ENCODE data around the gene RTEL1.
A peak's percentile ranks its signal among the peaks of the same experiment; 100 is the strongest.
"Not testable (repeated sequence)": the region's sequence is repeated elsewhere in the genome, so short reads cannot be mapped to it uniquely, and the experiment has no call there.

The RTEL1 gene

GRCh38 chr20:63628246-63628975 lies 29.7 kb upstream of the RTEL1 start:
- DNase-seq (ENCODE audit: low read depth) = peak; percentile 51

- DNase-seq (ENCODE audit: low read depth) = not testable (repeated sequence)
These were observed 27.2 kb upstream of the RTEL1 start for GRCh38 chr20:63630956-63631355.

- DNase-seq (ENCODE audit: low read depth) = not testable (repeated sequence)
These were observed 26.7 kb upstream of the RTEL1 start for GRCh38 chr20:63631426-63631825.

DNA sequence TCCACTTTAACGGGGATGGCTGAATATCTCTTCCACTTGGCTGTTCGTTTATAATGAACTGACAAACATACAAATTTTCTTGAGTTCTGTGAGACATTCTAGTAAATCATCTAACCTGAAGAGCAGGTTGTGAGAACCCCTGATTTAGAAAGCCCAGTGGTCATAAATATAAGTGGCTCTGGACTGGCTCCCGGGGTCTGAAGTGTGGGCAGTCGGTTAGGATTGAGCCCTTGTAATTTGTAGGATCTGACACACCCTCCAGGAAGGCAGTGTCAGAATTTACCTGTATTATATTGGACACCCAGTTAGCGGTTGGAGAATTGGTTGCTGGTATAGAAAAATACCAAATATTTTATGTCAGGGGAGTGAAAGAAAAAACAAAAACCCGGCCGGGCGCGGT lies 24.4 kb upstream of the RTEL1 start:
- DNase-seq (ENCODE audit: low read depth) = no peak

- DNase-seq (ENCODE audit: low read depth) = no peak
These were observed 22.5 kb upstream of the RTEL1 start for GRCh38 chr20:63635431-63636141.

GRCh38 chr20:63636752-63637628 lies 21.1 kb upstream of the RTEL1 start:
- no peak for DNase-seq (ENCODE audit: low read depth)

- DNase-seq (ENCODE audit: low read depth) = no peak
These were observed 18.8 kb upstream of the RTEL1 start for GRCh38 chr20:63639093-63639975.

DNA sequence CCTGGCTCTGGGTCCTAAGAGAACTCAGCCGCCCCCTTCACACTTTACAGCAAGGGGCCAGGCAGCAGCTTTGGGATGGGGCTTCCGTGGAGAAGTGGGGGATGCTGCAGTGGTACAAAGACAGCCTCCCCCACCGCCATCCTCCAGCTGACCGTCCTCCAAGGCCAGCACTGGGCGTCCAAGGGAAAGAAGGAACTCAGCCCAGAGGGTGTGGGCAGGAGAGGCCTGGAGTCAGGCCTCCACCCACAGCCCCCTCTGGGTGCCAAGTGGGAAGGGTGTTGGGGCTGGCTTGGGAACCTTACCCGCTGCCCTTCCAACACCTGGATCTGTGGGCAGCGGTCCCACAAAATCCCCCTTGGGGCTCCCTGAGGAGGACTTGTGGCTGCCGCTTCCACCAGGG lies 18.0 kb upstream of the RTEL1 start:
- DNase-seq (ENCODE audit: low read depth) = no peak

DNA sequence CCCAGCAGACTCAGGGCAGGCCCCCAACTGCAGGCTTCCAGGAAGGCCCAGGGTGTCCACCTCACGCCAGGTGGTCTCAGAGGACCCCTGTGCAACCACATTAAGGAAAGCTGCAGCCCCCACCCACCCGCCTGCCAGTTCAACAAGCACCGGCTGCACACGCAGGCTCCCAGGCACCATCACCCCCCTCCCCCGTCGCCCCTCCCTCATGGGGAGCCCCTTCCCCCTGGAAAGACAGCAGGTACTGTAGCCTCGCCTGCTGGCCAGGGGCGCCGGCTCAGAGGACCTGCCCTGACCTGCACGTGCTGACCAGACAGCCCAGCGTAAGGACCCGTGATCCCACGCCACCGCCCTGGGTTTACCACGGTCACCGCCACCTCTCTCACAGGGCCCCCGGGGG lies 17.4 kb upstream of the RTEL1 start:
- not testable (repeated sequence) for DNase-seq (ENCODE audit: low read depth)

GRCh38 chr20:63641146-63641791 lies 16.8 kb upstream of the RTEL1 start:
- DNase-seq (ENCODE audit: low read depth) = no peak

GRCh38 chr20:63641792-63642523 lies 16.2 kb upstream of the RTEL1 start:
- DNase-seq (ENCODE audit: low read depth) = no peak

DNA sequence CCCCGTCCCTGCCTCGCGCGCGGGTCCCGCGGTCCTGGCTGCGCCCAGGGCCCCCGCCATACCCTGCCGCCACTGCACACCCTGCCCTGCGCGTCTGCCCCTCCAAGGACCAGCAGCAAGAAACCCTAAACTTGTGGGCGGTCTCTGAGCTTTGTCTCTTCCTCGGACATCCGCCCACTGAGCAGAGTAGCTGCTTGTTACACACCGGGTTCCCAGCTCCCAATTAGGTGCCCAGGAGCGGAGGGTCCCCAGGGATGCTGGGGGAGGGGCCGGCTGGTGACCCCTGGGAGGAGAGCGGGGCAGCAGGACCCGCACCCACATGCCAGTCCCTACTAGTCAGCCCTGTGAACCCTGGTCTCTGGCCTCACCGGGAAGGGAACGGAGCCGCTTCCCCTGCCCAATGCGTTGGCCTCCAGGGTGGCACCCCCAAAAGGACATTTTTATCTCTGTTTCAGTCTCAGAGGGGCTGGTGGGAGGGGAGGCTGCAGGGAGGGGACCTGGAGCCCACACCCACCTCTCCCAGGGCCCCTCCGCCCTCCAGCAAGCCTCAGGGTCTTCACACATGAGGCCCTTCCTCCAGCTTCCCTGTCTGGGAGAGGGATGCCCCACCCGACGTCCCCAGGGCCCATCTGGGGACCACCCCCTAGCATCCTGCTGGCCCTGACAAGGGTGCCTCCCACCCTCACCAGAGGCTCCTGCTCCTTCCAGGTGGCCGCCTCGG lies 15.4 kb upstream of the RTEL1 start:
- no peak for DNase-seq (ENCODE audit: low read depth)

GRCh38 chr20:63643499-63643898 lies 14.6 kb upstream of the RTEL1 start:
- no peak for DNase-seq (ENCODE audit: low read depth)

DNA sequence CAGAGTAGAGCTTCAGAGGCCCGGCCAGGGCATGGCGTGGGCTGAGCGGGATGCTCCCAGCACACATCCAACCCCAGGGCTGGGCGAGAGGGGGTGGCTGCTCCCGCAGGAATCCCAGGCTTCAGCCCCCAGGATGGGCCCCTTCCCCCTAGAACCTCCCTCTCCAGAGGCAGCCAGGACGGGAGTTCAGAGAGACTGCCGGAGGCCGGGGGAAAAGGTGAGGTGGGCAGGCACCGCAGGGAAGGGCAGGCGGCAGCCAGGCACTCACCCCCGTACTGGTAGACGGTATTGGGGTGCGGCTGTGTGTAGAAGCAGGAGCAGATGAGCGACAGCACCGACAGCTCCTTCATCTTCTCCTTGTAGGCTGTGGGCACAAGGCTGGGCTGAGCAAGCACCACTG lies 14.2 kb upstream of the RTEL1 start:
- DNase-seq (ENCODE audit: low read depth) = no peak

GRCh38 chr20:63645218-63645617 lies 12.9 kb upstream of the RTEL1 start:
- no peak for DNase-seq (ENCODE audit: low read depth)

DNA sequence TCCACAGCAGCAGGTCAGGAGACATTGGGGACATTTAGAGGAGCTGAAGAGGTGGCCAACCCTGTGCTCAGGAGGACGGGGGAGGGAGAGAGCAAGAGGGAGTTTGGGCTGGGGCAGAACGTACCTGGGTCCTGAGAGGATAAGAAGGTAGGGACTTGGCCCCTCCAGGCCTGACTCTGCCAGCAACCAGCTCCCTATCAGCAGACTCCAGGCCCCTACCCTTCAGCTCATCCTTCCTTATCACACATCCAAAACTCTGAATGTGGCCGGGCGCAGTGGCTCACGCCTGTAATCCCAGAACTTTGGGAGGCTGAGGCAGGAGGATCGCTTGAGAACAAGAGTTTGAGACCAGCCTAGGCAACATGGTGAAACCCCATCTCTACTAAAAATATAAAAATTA lies 9.9 kb upstream of the RTEL1 start:
- DNase-seq (ENCODE audit: low read depth) = no peak

DNA sequence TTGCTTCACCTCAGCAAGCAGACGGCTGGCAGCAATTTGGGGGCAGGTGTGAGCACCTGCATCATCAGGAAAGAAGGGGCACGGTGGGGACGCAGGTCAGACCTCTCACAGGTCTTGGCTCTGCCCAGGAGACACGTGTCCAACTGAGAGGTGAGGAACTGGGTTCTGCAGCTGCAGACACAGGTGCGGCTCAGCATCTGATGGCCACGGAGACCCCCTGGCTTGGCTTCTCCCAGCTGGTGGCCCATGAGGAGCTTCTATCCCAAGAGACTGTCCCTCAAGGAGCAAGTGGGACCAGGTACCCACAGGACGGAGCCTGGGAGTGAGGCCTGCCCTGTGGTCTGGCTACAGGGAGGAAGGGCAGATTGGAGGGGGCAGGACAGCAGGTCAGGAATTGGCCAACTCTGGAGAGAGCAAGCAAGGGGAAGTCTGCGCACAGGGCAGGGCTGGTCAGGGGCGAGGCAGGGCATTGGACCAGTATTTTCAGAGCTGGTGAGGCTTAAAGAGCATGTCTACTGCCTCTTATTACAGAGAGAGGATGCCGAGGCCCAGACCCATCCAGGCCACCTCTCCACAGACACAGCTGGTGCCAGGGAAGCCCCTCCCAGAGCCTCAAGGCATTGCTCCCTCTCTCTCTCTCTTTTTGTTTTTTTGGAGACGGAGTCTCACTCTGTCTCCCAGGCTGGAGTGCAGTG lies 9.1 kb upstream of the RTEL1 start:
- no peak for DNase-seq (ENCODE audit: low read depth)

- DNase-seq (ENCODE audit: low read depth) = not testable (repeated sequence)
These were observed 7.6 kb upstream of the RTEL1 start for GRCh38 chr20:63650486-63650885.

GRCh38 chr20:63651942-63652191 lies 6.2 kb upstream of the RTEL1 start:
- DNase-seq (ENCODE audit: low read depth) = no peak

All from HS-5 (cell line).